ENCODE measurements around the gene SAMD8.
"Not testable (repeated sequence)": the region's sequence is repeated elsewhere in the genome, so short reads cannot be mapped to it uniquely, and the experiment has no call there.

Gene SAMD8

GRCh38 chr10:75108684-75109458 lies 2.6 kb upstream of the SAMD8 start:
- FAIRE-seq = no peak

GRCh38 chr10:75109459-75109778 lies 2.0 kb upstream of the SAMD8 start:
- FAIRE-seq = no peak

GRCh38 chr10:75110006-75110632 lies 1.3 kb upstream of the SAMD8 start:
- FAIRE-seq = no peak

GRCh38 chr10:75111907-75112679 lies 637 bp downstream of the SAMD8 start:
- no peak for FAIRE-seq

- no peak for FAIRE-seq
Measured at GRCh38 chr10:75115137-75115536, 3.7 kb downstream of the SAMD8 start.

GRCh38 chr10:75116941-75117775 lies 5.7 kb downstream of the SAMD8 start:
- not testable (repeated sequence) for FAIRE-seq

GRCh38 chr10:75117995-75118394 lies 6.5 kb downstream of the SAMD8 start:
- no peak for FAIRE-seq

- not testable (repeated sequence) for FAIRE-seq
Measured at GRCh38 chr10:75119444-75120066, 8.1 kb downstream of the SAMD8 start.

- no peak for FAIRE-seq
Measured at GRCh38 chr10:75121322-75121721, 9.9 kb downstream of the SAMD8 start.

GRCh38 chr10:75122505-75122904 lies 11.0 kb downstream of the SAMD8 start:
- FAIRE-seq = no peak

- no peak for FAIRE-seq
Measured at GRCh38 chr10:75123088-75123682, 11.7 kb downstream of the SAMD8 start.

- no peak for FAIRE-seq
Measured at GRCh38 chr10:75126277-75126676, 14.8 kb downstream of the SAMD8 start.

- no peak for FAIRE-seq
Measured at GRCh38 chr10:75127471-75127870, 16.0 kb downstream of the SAMD8 start.

GRCh38 chr10:75128985-75129384 lies 17.5 kb downstream of the SAMD8 start:
- not testable (repeated sequence) for FAIRE-seq

- FAIRE-seq = no peak
Measured at GRCh38 chr10:75129537-75129936, 18.1 kb downstream of the SAMD8 start.

GRCh38 chr10:75133701-75134100 lies 22.2 kb downstream of the SAMD8 start:
- not testable (repeated sequence) for FAIRE-seq

- no peak for FAIRE-seq
Measured at GRCh38 chr10:75136346-75136745, 24.9 kb downstream of the SAMD8 start.

GRCh38 chr10:75137533-75138438 lies 26.3 kb downstream of the SAMD8 start:
- FAIRE-seq = no peak

- FAIRE-seq = no peak
Measured at GRCh38 chr10:75140246-75140645, 28.8 kb downstream of the SAMD8 start.

GRCh38 chr10:75143353-75143752 lies 31.9 kb downstream of the SAMD8 start:
- no peak for FAIRE-seq

GRCh38 chr10:75145590-75145989 lies 34.1 kb downstream of the SAMD8 start:
- FAIRE-seq = no peak
